GM23248 (cell line): ENCODE results near the gene CACUL1. TPM values are rescaled to one million over a fixed set of nuclear protein-coding genes. Genes with fewer than 3 reads are reported as not detected.

Experiments used
- DNase-seq: peaks from one replicate; pipeline ENCODE4 v3.0.0-alpha.2; 2015
- H2AFZ ChIP-seq: fragments of 200-600 bp; sonication (generic); 2 replicates; pipeline ENCODE4 v1.6.1; 2016; ENCODE audit warnings: antibody characterized with exemption
- H3F3A ChIP-seq: fragments of 200-600 bp; sonication (generic); 2 replicates; pipeline ENCODE4 v1.6.1; 2016; ENCODE audit warnings: mild to moderate bottlenecking, antibody characterized with exemption, mixed run types; ENCODE audit not compliant: insufficient read depth
- H3K27ac ChIP-seq: fragments of 200-600 bp; sonication (generic); 2 replicates; pipeline ENCODE4 v1.5.1; 2016; ENCODE audit warnings: mild to moderate bottlenecking
- H3K27me3 ChIP-seq: fragments of 200-600 bp; sonication (generic); replicated peaks from 2 replicates; pipeline ENCODE4 v1.6.1; 2016; ENCODE audit warnings: mild to moderate bottlenecking; ENCODE audit not compliant: insufficient read depth
- H3K36me3 ChIP-seq: fragments of 200-600 bp; sonication (generic); 2 replicates; pipeline ENCODE4 v1.6.1; 2016; ENCODE audit warnings: low read depth, mild to moderate bottlenecking
- H3K4me1 ChIP-seq: fragments of 200-600 bp; sonication (generic); 2 replicates; pipeline ENCODE4 v1.6.1; 2016; ENCODE audit warnings: mild to moderate bottlenecking; ENCODE audit not compliant: insufficient read depth
- H3K4me2 ChIP-seq: fragments of 200-600 bp; sonication (generic); one replicate; pipeline ENCODE4 v1.6.1; 2016; ENCODE audit warnings: mild to moderate bottlenecking; ENCODE audit not compliant: unreplicated experiment
- H3K4me3 ChIP-seq: fragments of 200-600 bp; sonication (generic); 2 replicates; pipeline ENCODE4 v1.5.1; 2016; ENCODE audit warnings: mild to moderate bottlenecking
- H3K79me2 ChIP-seq: fragments of 200-600 bp; sonication (generic); 2 replicates; pipeline ENCODE4 v1.6.1; 2016; ENCODE audit warnings: mild to moderate bottlenecking; ENCODE audit not compliant: insufficient read depth
- H3K9ac ChIP-seq: fragments of 200-600 bp; sonication (generic); 2 replicates; pipeline ENCODE4 v1.6.1; 2016; ENCODE audit warnings: mild to moderate bottlenecking
- H3K9me2 ChIP-seq: fragments of 200-600 bp; sonication (generic); 2 replicates; pipeline ENCODE4 v1.6.1; 2016; ENCODE audit warnings: mixed run types, mild to moderate bottlenecking, moderate library complexity; ENCODE audit not compliant: insufficient read depth
- H3K9me3 ChIP-seq: fragments of 200-600 bp; sonication (generic); one replicate; pipeline ENCODE4 v1.6.1; 2017; ENCODE audit warnings: low read depth
- H4K20me1 ChIP-seq: fragments of 200-600 bp; sonication (generic); 2 replicates; pipeline ENCODE4 v1.6.0; 2016; ENCODE audit not compliant: insufficient read depth
- EZH2 ChIP-seq: fragments of 200-600 bp; sonication (generic); IDR thresholded peaks from 2 replicates; pipeline ENCODE4 v1.6.1; 2018; ENCODE audit warnings: antibody characterized with exemption, mild to moderate bottlenecking; ENCODE audit not compliant: insufficient read depth, poor library complexity, severe bottlenecking
- EZH2phosphoT487 ChIP-seq: fragments of 200-600 bp; sonication (generic); IDR thresholded peaks from 2 replicates; pipeline ENCODE4 v1.6.1; 2018; ENCODE audit warnings: antibody characterized with exemption, moderate library complexity, mild to moderate bottlenecking, low read depth; ENCODE audit not compliant: insufficient read depth
- WGBS, 2 experiments: methylation state at CpG; one replicate each; pipeline ENCODE4 v1.1.6; 2015 to 2017; ENCODE audit warnings: low lambda C conversion rate in 2 of 2, low coverage in 1 of 2; ENCODE audit errors: missing lambda C conversion rate in 2 of 2; 5-methylcytosine and 5-hydroxymethylcytosine counted together
- in situ Hi-C: fragments of 300-500 bp; cut with MboI; formaldehyde crosslinking; loops from 2 replicates; pipeline ENCODE4 v1.15.0; 2020
- polyA plus RNA-seq: library from polyadenylated mRNA; unstranded; fragments of >200 nt; fragmentation: Nextera tagmentation; extraction: Ambion mirVana; gene quantifications from 2 replicates; pipeline ENCODE4 v1.2.1, GENCODE V29; 2016
- total RNA-seq: library from RNA; depleted of rRNA; stranded (reverse); fragments of >200 nt; shearing (Covaris generic); gene quantifications from 2 replicates; pipeline ENCODE4 v1.2.3, GENCODE V29; 2014

CACUL1 gene
- total and polyA plus RNA-seq, 2 experiments from 2014 or later = 14.8 to 27.1 TPM

DNA sequence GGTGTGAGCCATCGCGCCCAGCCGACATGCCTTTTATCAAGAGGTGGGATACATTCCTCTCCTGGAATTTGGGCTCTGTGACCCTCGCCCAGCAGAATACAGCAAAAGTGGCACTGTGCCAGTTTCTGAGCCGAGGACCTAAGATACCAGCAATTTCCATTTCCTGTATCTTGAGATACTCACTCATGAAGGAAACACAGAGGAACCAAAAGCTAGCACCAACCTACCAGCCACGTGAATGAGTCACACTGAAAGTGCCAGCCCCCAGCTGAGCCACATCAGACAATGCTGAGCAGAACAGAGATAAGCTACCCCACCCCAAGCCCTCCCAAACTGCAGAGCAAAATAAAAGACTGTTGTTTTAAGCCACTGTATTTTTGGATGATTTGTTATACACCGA lies 56.3 kb downstream of the CACUL1 start:
- no peak overlapping the region for H3K4me3 ChIP-seq
- no peaks in the 10 kb centered on the region for H3K9me3 ChIP-seq
- H3K27ac ChIP-seq = no peak overlapping the region
- no peak for TF ChIP-seq EZH2
- in situ Hi-C loops = no loop called here
- peaks cover 22% of the 10 kb centered on the region; the same call in 1 of the 2 replicates for H3F3A ChIP-seq
- H2AFZ ChIP-seq = no peak overlapping the region
- H3K27me3 ChIP-seq = no peaks in the 10 kb centered on the region
- no peaks in the 10 kb centered on the region; the same call in 1 of the 2 replicates for H4K20me1 ChIP-seq
- peaks cover 22% of the 10 kb centered on the region for H3K4me1 ChIP-seq
- H3K9ac ChIP-seq = no peak overlapping the region
- H3K79me2 ChIP-seq = peaks cover 8% of the 10 kb centered on the region; the same call in 1 of the 2 replicates
- H3K4me2 ChIP-seq = no peak overlapping the region
- H3K36me3 ChIP-seq = no peaks in the 10 kb centered on the region
- WGBS, 2 experiments = 83 to 92% methylated on average over 6 to 7 of the region's 7 CpGs
- H3K9me2 ChIP-seq = no peaks in the 10 kb centered on the region
- peak; percentile 35 for DNase-seq

- H3K9me2 ChIP-seq = no peaks in the 10 kb centered on the region
- H4K20me1 ChIP-seq = no peaks in the 10 kb centered on the region
- TF ChIP-seq EZH2phosphoT487 (no peak), EZH2 (no peak)
- no peaks in the 10 kb centered on the region for H3K36me3 ChIP-seq
- peaks cover 36% of the 10 kb centered on the region for H3F3A ChIP-seq
- peak overlapping the region; percentile 20 for H3K4me2 ChIP-seq
- H3K4me3 ChIP-seq = no peak overlapping the region
- in situ Hi-C loops = no loop called here
- H2AFZ ChIP-seq = no peak overlapping the region
- peaks cover 8% of the 10 kb centered on the region; the same call in 1 of the 2 replicates for H3K79me2 ChIP-seq
- no peak overlapping the region for H3K9ac ChIP-seq
- no peaks in the 10 kb centered on the region for H3K27me3 ChIP-seq
- H3K4me1 ChIP-seq = peaks cover 32% of the 10 kb centered on the region
- no peak overlapping the region for H3K27ac ChIP-seq
- no peaks in the 10 kb centered on the region for H3K9me3 ChIP-seq
- peak; percentile 65 for DNase-seq
Observed at GRCh38 chr10:118694848-118695247, 59.9 kb downstream of the CACUL1 start.

- in situ Hi-C loops = no loop called here
- Histone ChIP-seq H3K4me2 (peak overlapping the region; percentile 71), H3K27ac (peak overlapping the region; percentile 46), H3K9me2 (no peaks in the 10 kb centered on the region), H4K20me1 (no peaks in the 10 kb centered on the region), H3F3A (peaks cover 36% of the 10 kb centered on the region), H3K9me3 (no peaks in the 10 kb centered on the region), H3K27me3 (no peaks in the 10 kb centered on the region), H3K9ac (peak overlapping the region; percentile 18; the same call in 1 of the 2 replicates), H3K4me3 (peak overlapping the region; percentile 58), H3K36me3 (0 out of 2 replicates have a peak, but pooled peaks cover 4% of the 10 kb centered on the region), H2AFZ (peak overlapping the region; percentile 22; the same call in 1 of the 2 replicates), H3K4me1 (peaks cover 32% of the 10 kb centered on the region), H3K79me2 (peaks cover 8% of the 10 kb centered on the region; the same call in 1 of the 2 replicates)
- 4 to 6% methylated on average over 4 of the region's 4 CpGs for WGBS, 2 experiments
- TF ChIP-seq EZH2phosphoT487 = no peak
- TF ChIP-seq EZH2 = no peak
- peak; percentile 95 for DNase-seq
Observed at GRCh38 chr10:118692872-118693271, 61.9 kb downstream of the CACUL1 start.

DNA sequence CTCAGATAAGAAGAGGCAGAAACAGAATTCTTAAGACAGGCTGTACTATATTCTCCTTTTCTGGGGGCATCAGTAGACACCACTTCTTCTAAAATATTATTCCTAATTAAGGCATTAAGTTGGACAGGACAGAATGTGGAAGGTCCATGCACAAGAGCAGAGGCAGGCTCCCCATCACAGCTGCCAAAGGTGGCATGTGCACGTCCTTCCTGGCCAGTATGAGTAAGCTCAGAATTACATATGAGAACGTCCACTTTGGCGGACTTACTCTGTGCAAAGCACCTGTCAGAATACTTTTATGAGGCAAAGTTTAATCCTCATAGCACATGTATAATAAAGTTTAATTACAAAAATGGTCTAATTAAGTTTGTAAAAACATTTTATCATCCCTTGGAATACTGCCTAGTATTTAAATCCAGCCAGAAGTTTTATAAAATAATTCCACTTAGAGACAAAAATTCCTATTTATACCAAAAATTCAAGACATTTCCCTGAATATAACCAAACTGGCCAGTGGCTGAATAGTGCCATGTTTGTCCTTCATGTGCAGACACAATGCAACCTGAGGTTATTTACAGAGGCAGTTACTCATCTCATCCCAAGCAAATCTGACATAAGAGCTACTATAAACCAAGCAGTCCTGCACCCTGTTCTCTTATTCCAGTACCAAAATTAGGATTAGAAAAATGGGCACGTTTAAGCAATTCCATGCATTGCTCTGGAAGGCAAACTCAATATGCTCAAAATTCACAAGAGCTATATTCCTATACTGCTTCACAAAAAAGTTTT lies 65.5 kb downstream of the CACUL1 start:
- DNase-seq = no peak
- Histone ChIP-seq H4K20me1 (no peaks in the 10 kb centered on the region), H3K36me3 (peaks cover 16% of the 10 kb centered on the region; the same call in 1 of the 2 replicates), H3K27me3 (no peaks in the 10 kb centered on the region), H2AFZ (no peak overlapping the region), H3F3A (peaks cover 21% of the 10 kb centered on the region), H3K9me3 (no peaks in the 10 kb centered on the region), H3K9me2 (no peaks in the 10 kb centered on the region), H3K27ac (no peak overlapping the region), H3K4me1 (peaks cover 19% of the 10 kb centered on the region), H3K4me2 (no peak overlapping the region), H3K9ac (no peak overlapping the region), H3K4me3 (no peak overlapping the region), H3K79me2 (no peaks in the 10 kb centered on the region; the same call in 1 of the 2 replicates)
- WGBS, 2 experiments = 89 to 93% methylated on average over 4 of the region's 4 CpGs
- in situ Hi-C loops = no loop called here
- no peak for TF ChIP-seq EZH2
- TF ChIP-seq EZH2phosphoT487 = no peak

GRCh38 chr10:118687472-118687871 lies 67.3 kb downstream of the CACUL1 start:
- Histone ChIP-seq H2AFZ (no peak overlapping the region), H3K4me3 (no peak overlapping the region), H4K20me1 (no peaks in the 10 kb centered on the region), H3K4me1 (peaks cover 3% of the 10 kb centered on the region), H3K27me3 (no peaks in the 10 kb centered on the region), H3K9me3 (no peaks in the 10 kb centered on the region), H3K4me2 (no peak overlapping the region), H3K9me2 (no peaks in the 10 kb centered on the region), H3K9ac (no peak overlapping the region), H3K79me2 (no peaks in the 10 kb centered on the region; the same call in 1 of the 2 replicates), H3K36me3 (peaks cover 25% of the 10 kb centered on the region), H3F3A (peaks cover 7% of the 10 kb centered on the region), H3K27ac (no peak overlapping the region)
- in situ Hi-C loops = no loop called here
- no peak for DNase-seq
- TF ChIP-seq EZH2 (no peak), EZH2phosphoT487 (no peak)
